SJCRH30 (cell line): ENCODE measurements around the gene FOCAD. TPM values are rescaled to one million over a fixed set of nuclear protein-coding genes. Genes with fewer than 3 reads are reported as not detected.

Experiments used
- DNase-seq, 2 experiments: peaks; one replicate each; pipeline ENCODE4 v3.0.0-alpha.2; 2015 to 2020
- H3K27ac ChIP-seq: fragments of 250-450 bp; sonication (Bioruptor Pico); 2 replicates; pipeline ENCODE4 v1.5.1; 2020; ENCODE audit warnings: mild to moderate bottlenecking, moderate library complexity
- H3K27me3 ChIP-seq: fragments of 250-450 bp; sonication (Bioruptor Pico); 2 replicates; pipeline ENCODE4 v1.5.1; 2020; ENCODE audit warnings: mild to moderate bottlenecking, moderate library complexity
- H3K36me3 ChIP-seq: fragments of 250-450 bp; sonication (Bioruptor Pico); 2 replicates; pipeline ENCODE4 v1.5.1; 2020; ENCODE audit warnings: mild to moderate bottlenecking, moderate library complexity
- H3K4me1 ChIP-seq: fragments of 250-450 bp; sonication (Bioruptor Pico); 2 replicates; pipeline ENCODE4 v1.5.1; 2020; ENCODE audit warnings: mild to moderate bottlenecking, moderate library complexity
- H3K4me3 ChIP-seq: fragments of 250-450 bp; sonication (Bioruptor Pico); 2 replicates; pipeline ENCODE4 v1.5.1; 2020; ENCODE audit warnings: mild to moderate bottlenecking, moderate library complexity
- H3K9me3 ChIP-seq: fragments of 250-450 bp; sonication (Bioruptor Pico); replicated peaks from 2 replicates; pipeline ENCODE4 v1.5.1; 2020; ENCODE audit warnings: mild to moderate bottlenecking, moderate library complexity
- total RNA-seq: library from RNA; depleted of rRNA; stranded (reverse); fragments of >200 nt; shearing (Covaris generic); gene quantifications from 2 replicates; pipeline ENCODE4 v1.2.3, GENCODE V29; 2014; rRNA removed

The FOCAD gene
- total RNA-seq, 1 experiment from 2014 or later = 24.1 TPM

DNA sequence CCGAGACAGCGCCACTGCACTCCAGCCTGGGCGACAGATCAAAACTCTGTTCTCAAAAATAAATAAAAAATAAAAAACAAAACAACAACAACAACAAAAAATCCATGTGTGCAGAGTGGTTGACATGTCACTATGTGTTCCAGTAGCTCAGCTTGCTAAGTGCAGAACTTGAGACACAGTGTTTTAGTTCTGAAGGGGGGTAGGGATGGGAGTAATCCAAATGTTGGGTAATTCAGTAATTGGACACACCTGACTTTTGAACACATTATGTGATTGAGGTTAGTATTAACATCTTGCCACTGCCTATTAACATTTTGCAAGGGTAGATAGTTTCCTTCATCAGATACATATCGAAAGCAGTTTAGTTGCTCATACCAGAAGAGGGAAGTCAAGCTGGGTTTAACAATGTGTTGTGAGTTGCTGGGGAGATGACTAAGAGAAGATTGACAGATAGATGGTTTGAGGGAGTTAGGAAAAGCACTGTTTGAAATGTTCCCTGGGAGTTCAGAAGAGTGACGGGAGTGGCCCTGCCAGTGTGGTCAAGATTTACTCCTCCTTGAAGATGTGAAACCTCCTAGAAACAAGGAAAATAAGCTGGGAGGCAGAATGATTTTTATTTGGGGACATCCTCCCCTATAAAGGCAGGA is 346.5 kb downstream of the FOCAD start:
- Histone ChIP-seq H3K4me1 (no peaks in the 10 kb centered on the region), H3K9me3 (no peaks in the 10 kb centered on the region), H3K27me3 (no peaks in the 10 kb centered on the region), H3K4me3 (no peak overlapping the region), H3K36me3 (no peaks in the 10 kb centered on the region), H3K27ac (no peak overlapping the region)
- no peak for DNase-seq

DNA sequence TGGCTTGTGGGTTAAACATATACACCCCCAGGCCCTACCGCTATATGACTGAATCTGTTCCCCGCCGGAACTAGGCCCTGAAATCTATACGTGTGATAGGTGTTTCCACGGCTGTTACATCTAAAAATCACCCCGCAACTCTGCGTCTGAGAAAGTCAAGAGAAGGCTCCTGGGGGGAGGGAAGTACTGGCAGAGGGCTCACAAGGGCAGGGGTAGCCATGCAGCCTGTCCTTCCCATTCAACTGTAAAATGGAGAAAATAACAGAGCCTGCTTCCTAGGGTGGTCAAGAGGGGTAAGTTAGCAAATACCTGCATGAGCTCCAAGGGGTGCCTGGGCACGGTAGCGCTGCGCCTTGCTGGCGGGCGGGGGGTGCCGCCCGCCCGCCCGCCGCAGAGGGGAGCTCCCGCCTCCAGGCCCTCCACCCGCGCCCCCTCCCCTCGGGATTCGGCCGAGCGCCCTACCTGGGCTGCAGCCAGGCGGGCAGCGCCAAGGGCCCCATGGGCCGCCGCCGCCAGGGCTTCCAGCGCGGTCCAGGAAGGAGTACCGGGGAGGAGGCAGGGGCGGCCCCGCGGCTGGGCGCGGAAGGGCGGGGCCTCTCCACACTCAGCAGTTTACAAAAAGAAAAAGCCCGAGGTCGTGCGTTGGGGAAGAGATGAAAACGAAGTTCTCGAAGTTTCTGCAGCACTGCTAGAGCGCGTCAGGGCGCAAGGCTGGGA is 347.2 kb downstream of the FOCAD start, which contains the start of gene HACD4:
Gene HACD4, minus strand, starts transcription at position 550 of the 717 bp plus-strand sequence. Its CDS starts 50 bp downstream, at position 500.
- no peaks in the 10 kb centered on the region for H3K36me3 ChIP-seq
- H3K4me3 ChIP-seq = no peak within 1 kb of the TSS
- no peaks in the 10 kb centered on the region for H3K9me3 ChIP-seq
- H3K4me1 ChIP-seq = no peaks in the 10 kb centered on the region
- no peak within 1 kb of the TSS for H3K27ac ChIP-seq
- H3K27me3 ChIP-seq = no peaks in the 10 kb centered on the region
- no peak for DNase-seq

DNA sequence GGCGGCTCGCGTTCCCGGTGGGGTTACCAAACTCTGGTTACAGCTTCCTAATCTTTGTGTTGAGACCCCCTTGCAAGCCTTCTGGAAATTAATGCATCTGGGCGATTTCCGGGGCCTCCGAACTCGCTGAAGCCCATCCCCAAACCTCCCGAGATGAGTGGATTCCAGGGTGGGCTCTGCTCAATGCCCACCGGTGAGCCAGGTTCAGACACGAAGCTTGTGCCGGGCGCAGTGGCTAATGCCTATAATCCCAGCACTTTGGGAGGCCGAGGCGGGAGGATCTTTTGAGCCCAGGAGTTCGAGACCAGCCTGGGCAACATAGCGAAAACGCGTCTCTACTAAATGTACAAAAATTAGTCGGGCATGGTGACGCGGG is 347.7 kb downstream of the FOCAD start:
- DNase-seq = no peak
- no peaks in the 10 kb centered on the region for H3K27me3 ChIP-seq
- no peak overlapping the region for H3K27ac ChIP-seq
- H3K4me1 ChIP-seq = no peaks in the 10 kb centered on the region
- no peaks in the 10 kb centered on the region for H3K36me3 ChIP-seq
- H3K4me3 ChIP-seq = no peak overlapping the region
- H3K9me3 ChIP-seq = no peaks in the 10 kb centered on the region

DNA sequence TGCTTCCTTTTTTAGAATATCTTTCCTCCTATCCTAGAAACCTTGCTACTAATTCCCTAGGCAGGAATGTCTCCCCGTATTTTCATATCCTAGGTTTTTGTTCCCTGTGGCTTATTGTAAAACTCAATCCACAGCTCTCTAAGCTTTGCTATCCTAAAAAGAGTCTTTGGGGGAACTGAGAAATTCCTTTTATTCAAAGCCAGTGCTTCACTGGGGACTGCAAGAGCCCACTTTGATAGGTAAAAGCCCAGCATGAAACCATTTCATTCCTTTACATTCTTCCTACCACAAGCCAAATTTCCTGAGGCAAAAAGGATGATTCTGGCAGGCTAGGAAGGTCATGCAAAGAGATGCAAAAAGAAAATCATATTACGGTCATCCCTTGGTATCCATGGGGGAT is 353.2 kb downstream of the FOCAD start:
- Histone ChIP-seq H3K27ac (no peak overlapping the region), H3K27me3 (no peaks in the 10 kb centered on the region), H3K4me1 (no peaks in the 10 kb centered on the region), H3K36me3 (no peaks in the 10 kb centered on the region), H3K4me3 (no peak overlapping the region), H3K9me3 (no peaks in the 10 kb centered on the region)
- DNase-seq = no peak

DNA sequence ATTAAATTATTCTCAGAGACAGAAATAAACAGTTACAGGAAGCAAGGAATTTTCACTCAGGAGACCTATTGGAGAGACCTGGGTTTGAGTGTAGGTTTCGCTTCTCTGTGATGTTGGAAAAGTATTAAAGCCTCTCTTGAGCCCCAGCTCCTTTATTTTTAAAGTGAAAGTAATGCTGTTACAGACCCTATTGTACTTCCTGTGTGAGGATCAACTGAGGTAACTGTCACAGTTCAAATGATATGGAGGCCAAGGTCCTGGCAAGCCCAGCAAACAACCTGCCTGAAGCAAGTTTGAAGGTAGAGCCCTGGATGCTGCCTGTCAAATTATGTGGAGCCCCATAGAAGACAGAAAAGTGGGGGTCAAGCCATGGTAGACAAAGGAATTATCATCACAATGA is 355.2 kb downstream of the FOCAD start:
- Histone ChIP-seq H3K36me3 (no peaks in the 10 kb centered on the region), H3K4me1 (no peaks in the 10 kb centered on the region), H3K27me3 (no peaks in the 10 kb centered on the region), H3K27ac (no peak overlapping the region), H3K9me3 (no peaks in the 10 kb centered on the region), H3K4me3 (no peak overlapping the region)
- no peak for DNase-seq

DNA sequence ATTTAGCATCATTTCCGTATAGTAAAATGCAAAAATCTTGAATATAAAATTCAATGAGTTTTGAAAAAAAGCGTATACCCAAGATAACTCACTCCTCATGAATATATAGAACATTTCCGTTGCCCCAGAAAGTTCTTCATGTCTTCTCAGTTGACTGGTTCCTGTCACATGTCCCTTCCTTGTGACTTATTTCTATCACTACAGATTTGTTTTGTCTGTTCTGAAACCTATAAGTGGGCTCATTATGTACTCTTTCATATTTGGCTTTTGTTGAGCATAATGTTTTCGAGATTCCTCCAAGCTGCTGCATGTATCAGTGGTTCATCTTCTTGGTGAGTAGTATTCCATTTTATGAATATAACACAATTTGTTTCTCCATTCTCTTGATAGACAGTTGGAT is 358.4 kb downstream of the FOCAD start:
- no peaks in the 10 kb centered on the region for H3K9me3 ChIP-seq
- DNase-seq = no peak
- no peak overlapping the region for H3K27ac ChIP-seq
- no peak overlapping the region for H3K4me3 ChIP-seq
- no peaks in the 10 kb centered on the region for H3K4me1 ChIP-seq
- no peaks in the 10 kb centered on the region for H3K27me3 ChIP-seq
- no peaks in the 10 kb centered on the region for H3K36me3 ChIP-seq

DNA sequence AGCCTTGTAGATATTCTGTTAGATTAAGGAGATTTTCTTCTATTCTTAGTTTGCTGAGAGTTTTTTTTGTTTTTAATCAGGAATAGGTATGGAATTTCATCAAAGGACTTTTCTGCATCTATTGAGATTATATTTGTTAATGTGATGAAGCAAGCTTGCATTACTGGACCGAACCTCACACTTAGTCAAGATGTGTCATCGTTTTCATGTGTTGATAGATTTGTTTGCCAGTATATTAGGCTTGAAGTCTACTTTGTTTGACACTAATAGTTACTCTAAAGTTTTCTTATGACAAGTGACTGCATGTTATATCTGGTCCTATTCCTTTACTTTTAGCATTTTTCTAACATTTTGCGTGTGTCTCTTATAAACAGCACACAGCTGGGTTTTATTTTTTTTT is 359.8 kb downstream of the FOCAD start:
- Histone ChIP-seq H3K4me3 (no peak overlapping the region), H3K27me3 (no peaks in the 10 kb centered on the region), H3K9me3 (no peaks in the 10 kb centered on the region), H3K27ac (no peak overlapping the region), H3K4me1 (no peaks in the 10 kb centered on the region), H3K36me3 (no peaks in the 10 kb centered on the region)
- DNase-seq = no peak

Other genes starting within 250 kb of the FOCAD start
- 26.6 and 30.9 TPM in 2 replicates for gene MLLT3, start 61.8 kb upstream of the FOCAD start, total RNA-seq